ENCODE measurements around the gene POLE3. TPM values are rescaled to one million over a fixed set of nuclear protein-coding genes. Genes with fewer than 3 reads are reported as not detected.
A peak's percentile ranks its signal among the peaks of the same experiment; 100 is the strongest.

The POLE3 gene
- total and polyA plus RNA-seq, 2 donors (not counting 1 experiment from before 2014, with no cell fraction given), result 50.3 to 60.7 TPM

GRCh38 chr9:113426701-113427100, 16.2 kb upstream of the POLE3 start:
- intact Hi-C loops (cut with micrococcal nuclease), result no loop called here
- no peak overlapping the region for H3K27ac Mint-ChIP-seq
- H3K36me3 ChIP-seq (replicated peaks in 1 of 2; ENCODE audit: control extremely low read depth in 1 of 2, control insufficient read depth in 1 of 2, extremely low read depth in 1 of 2, insufficient read depth in 2 of 2, low read length in 1 of 2), result no peaks in the 10 kb centered on the region
- no peak overlapping the region for H3K27ac ChIP-seq (ENCODE audit: low read length in 2 of 2)
- no peak for ATAC-seq (ENCODE audit: low read depth)
- H3K4me3 ChIP-seq (ENCODE audit: control extremely low read depth in 1 of 5, extremely low read depth in 1 of 5, insufficient read depth in 1 of 5, low read depth in 2 of 5, low read length in 4 of 5), result no peak overlapping the region
- TF ChIP-seq EZH2 (IDR thresholded peaks at IDR 0.05; ENCODE audit: borderline replicate concordance, insufficient read depth, low read depth, low read length, poor library complexity, severe bottlenecking), result no peak
- TF ChIP-seq CTCF (IDR thresholded peaks at IDR 0.05), result no peak
- no peaks in the 10 kb centered on the region for H3K79me2 ChIP-seq (ENCODE audit: control insufficient read depth, insufficient read depth, low read length)
- H3K4me3 Mint-ChIP-seq, result no peak overlapping the region
- no CpG with 5 or more reads among the region's 1 CpG for WGBS (ENCODE audit: insufficient coverage)
- no peaks in the 10 kb centered on the region for H3K9me3 Mint-ChIP-seq (ENCODE audit: insufficient read depth)
- peaks cover 0 to 4% (median 0%) of the 10 kb centered on the region in 4 experiments for H3K27me3 ChIP-seq (replicated peaks in 1 of 4; ENCODE audit: control extremely low read depth in 1 of 4, control insufficient read depth in 3 of 4, insufficient read depth in 4 of 4, low read length in 3 of 4)
- peaks cover 10% of the 10 kb centered on the region for H3K27me3 Mint-ChIP-seq
- CTCF ChIA-PET, result no interaction called here
- no peak for DNase-seq
- POLR2A ChIA-PET, result no interaction called here
- no peaks in the 10 kb centered on the region for H3K4me1 ChIP-seq (ENCODE audit: control insufficient read depth in 2 of 2, insufficient read depth in 2 of 2, low read length in 2 of 2)
- no peak overlapping the region for H2AFZ ChIP-seq (ENCODE audit: insufficient read depth, low read depth, low read length, poor library complexity, severe bottlenecking)
- no peaks in the 10 kb centered on the region for H3K9me3 ChIP-seq (ENCODE audit: control extremely low read depth in 1 of 3, control insufficient read depth in 2 of 3, insufficient read depth in 1 of 3, low read length in 2 of 3)
- H3K9ac ChIP-seq (ENCODE audit: low read length), result no peak overlapping the region
- no peaks in the 10 kb centered on the region for H4K20me1 ChIP-seq (ENCODE audit: control insufficient read depth, insufficient read depth, low read length, poor library complexity, severe bottlenecking)
- H3K4me1 Mint-ChIP-seq, result no peaks in the 10 kb centered on the region
- H3K4me2 ChIP-seq (replicated peaks; ENCODE audit: low read depth, low read length, poor library complexity, severe bottlenecking), result no peak overlapping the region

GRCh38 chr9:113425072-113425471, 14.6 kb upstream of the POLE3 start:
- Mint-ChIP-seq H3K4me1 (no peaks in the 10 kb centered on the region), H3K9me3 (ENCODE audit: insufficient read depth) (no peaks in the 10 kb centered on the region), H3K27ac (no peak overlapping the region), H3K27me3 (peaks cover 10% of the 10 kb centered on the region), H3K4me3 (no peak overlapping the region)
- intact Hi-C loops (cut with micrococcal nuclease), result no loop called here
- DNase-seq (no peak), ATAC-seq (ENCODE audit: low read depth) (no peak)
- POLR2A ChIA-PET, result no interaction called here
- Histone ChIP-seq H2AFZ (ENCODE audit: insufficient read depth, low read depth, low read length, poor library complexity, severe bottlenecking) (peak overlapping the region; percentile 4), H3K27ac (ENCODE audit: low read length in 2 of 2) (no peak overlapping the region), H3K27me3 (replicated peaks in 1 of 4; ENCODE audit: control extremely low read depth in 1 of 4, control insufficient read depth in 3 of 4, insufficient read depth in 4 of 4, low read length in 3 of 4) (peaks cover 0 to 4% (median 0%) of the 10 kb centered on the region in 4 experiments), H3K4me2 (replicated peaks; ENCODE audit: low read depth, low read length, poor library complexity, severe bottlenecking) (no peak overlapping the region), H3K79me2 (ENCODE audit: control insufficient read depth, insufficient read depth, low read length) (no peaks in the 10 kb centered on the region), H3K4me1 (ENCODE audit: control insufficient read depth in 2 of 2, insufficient read depth in 2 of 2, low read length in 2 of 2) (no peaks in the 10 kb centered on the region), H3K4me3 (ENCODE audit: control extremely low read depth in 1 of 5, extremely low read depth in 1 of 5, insufficient read depth in 1 of 5, low read depth in 2 of 5, low read length in 4 of 5) (no peak overlapping the region), H3K9ac (ENCODE audit: low read length) (no peak overlapping the region), H4K20me1 (ENCODE audit: control insufficient read depth, insufficient read depth, low read length, poor library complexity, severe bottlenecking) (no peaks in the 10 kb centered on the region), H3K9me3 (ENCODE audit: control extremely low read depth in 1 of 3, control insufficient read depth in 2 of 3, insufficient read depth in 1 of 3, low read length in 2 of 3) (no peaks in the 10 kb centered on the region), H3K36me3 (replicated peaks in 1 of 2; ENCODE audit: control extremely low read depth in 1 of 2, control insufficient read depth in 1 of 2, extremely low read depth in 1 of 2, insufficient read depth in 2 of 2, low read length in 1 of 2) (no peaks in the 10 kb centered on the region)
- 0% methylated on average over 2 of the region's 2 CpGs for WGBS (ENCODE audit: insufficient coverage)
- CTCF ChIA-PET, result no interaction called here
- TF ChIP-seq CTCF (IDR thresholded peaks at IDR 0.05), result no peak
- TF ChIP-seq EZH2 (IDR thresholded peaks at IDR 0.05; ENCODE audit: borderline replicate concordance, insufficient read depth, low read depth, low read length, poor library complexity, severe bottlenecking), result no peak

All from B cell (primary cell).